Spinal cord (tissue), 10 donors: Measurements from ENCODE around the gene WIPF3. TPM values are rescaled to one million over a fixed set of nuclear protein-coding genes. Genes with fewer than 3 reads are reported as not detected.

ENCODE experiments used
- DNase-seq, 6 donors: peaks; one replicate each; pipeline versions ENCODE4 v3.0.0 to v3.0.0-alpha.2; 2013 to 2015; ENCODE audit warnings: low spot score in 6 of 6, low read depth in 4 of 6
- H3K27ac ChIP-seq: one replicate; pipeline ENCODE4 v1.5.1; 2013; ENCODE audit warnings: low read depth, low read length, control low read depth
- H3K27me3 ChIP-seq: one replicate; pipeline ENCODE4 v1.6.1; 2013; ENCODE audit warnings: low read length; ENCODE audit not compliant: control insufficient read depth, insufficient read depth
- H3K36me3 ChIP-seq: one replicate; pipeline ENCODE4 v1.6.1; 2013; ENCODE audit warnings: low read length; ENCODE audit not compliant: control insufficient read depth, insufficient read depth
- H3K4me1 ChIP-seq: one replicate; pipeline ENCODE4 v1.6.1; 2013; ENCODE audit warnings: low read length; ENCODE audit not compliant: control insufficient read depth, insufficient read depth
- H3K4me3 ChIP-seq: one replicate; pipeline ENCODE4 v1.5.1; 2013; ENCODE audit warnings: low read depth, low read length, control low read depth
- H3K9me3 ChIP-seq: one replicate; pipeline ENCODE4 v1.6.1; 2013; ENCODE audit warnings: low read length; ENCODE audit not compliant: control insufficient read depth, insufficient read depth
- WGBS: methylation state at CpG from one replicate; pipeline ENCODE4 v1.1.5; 2013; ENCODE audit warnings: missing lambda C conversion rate; ENCODE audit not compliant: insufficient coverage; 5-methylcytosine and 5-hydroxymethylcytosine counted together
- polyA plus RNA-seq, 2 donors: library from polyadenylated mRNA; unstranded; fragments of 120-200 nt; gene quantifications; one replicate each; pipeline ENCODE4 v1.2.1, GENCODE V29; 2013; ENCODE audit not compliant: insufficient read length in 2 of 2
- total RNA-seq, 2 donors: library from RNA; depleted of rRNA in 1 of 2; stranded (reverse); fragments of 120-200 nt in 1 of 2; fragments of >200 nt in 1 of 2; gene quantifications; one replicate each; pipeline versions ENCODE4 v1.2.3 to v1.2.4, GENCODE V29; 2013 to 2014
- donor health status: healthy.

WIPF3 gene
- total and polyA plus RNA-seq, 4 donors = 4.5 to 17.8 (median 11.1) TPM

DNA sequence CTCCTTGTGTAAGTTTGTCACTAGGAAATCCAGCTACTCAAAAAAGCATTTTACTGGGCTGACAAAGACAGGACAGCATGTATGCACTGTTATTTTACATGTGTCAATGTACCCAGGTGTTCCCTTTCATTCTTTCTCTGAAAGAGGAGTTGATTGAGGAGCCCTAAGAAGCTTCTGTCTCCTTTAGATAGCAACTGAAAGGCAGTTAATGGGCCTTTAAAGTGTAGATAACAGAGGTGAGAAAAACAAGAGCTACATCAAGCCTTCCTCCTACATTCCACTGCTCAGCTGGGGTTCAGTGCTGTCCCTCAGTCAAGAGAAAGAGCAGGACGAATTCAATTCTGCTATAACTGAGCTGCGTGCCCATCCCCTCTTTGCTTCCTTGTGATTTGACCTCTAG is 12.8 kb upstream of the WIPF3 start:
- Histone ChIP-seq H3K27me3 (no peaks in the 10 kb centered on the region), H3K36me3 (no peaks in the 10 kb centered on the region), H3K4me3 (no peak overlapping the region), H3K27ac (no peak overlapping the region), H3K4me1 (no peaks in the 10 kb centered on the region), H3K9me3 (no peaks in the 10 kb centered on the region)
- no CpG with 5 or more reads among the region's 2 CpGs for WGBS
- no peak for DNase-seq

DNA sequence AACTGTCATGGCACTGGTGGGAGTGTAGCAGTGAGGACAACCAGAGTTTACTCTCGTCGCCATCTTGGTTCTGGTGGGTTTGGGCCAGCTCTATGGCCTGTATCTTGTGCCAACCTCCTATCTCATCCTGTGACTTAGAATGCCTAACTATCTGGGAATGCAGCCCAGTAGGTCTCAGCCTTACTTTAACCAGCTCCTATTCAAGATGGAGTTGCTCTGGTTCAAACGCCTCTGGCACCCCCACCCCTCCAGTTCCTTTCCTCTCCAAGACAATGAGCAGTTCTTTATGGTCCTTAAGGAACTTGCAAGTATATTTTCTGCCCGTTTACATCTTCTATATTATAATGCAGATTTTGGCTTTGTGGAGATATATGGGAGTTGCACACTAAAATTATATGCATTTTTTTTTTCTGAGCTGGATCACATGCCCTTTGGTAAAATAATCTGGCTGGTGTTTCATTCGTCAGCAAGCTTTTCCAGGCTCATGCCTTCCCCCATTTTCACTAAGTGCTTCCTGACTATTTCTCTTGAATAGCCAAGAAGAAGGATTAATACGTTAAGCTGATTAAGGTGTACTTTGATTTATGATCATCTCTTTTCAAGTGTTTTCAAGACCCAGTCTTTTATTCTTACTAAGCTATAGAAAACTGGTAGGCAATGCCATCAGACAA is 11.2 kb upstream of the WIPF3 start:
- Histone ChIP-seq H3K4me3 (no peak overlapping the region), H3K36me3 (no peaks in the 10 kb centered on the region), H3K4me1 (no peaks in the 10 kb centered on the region), H3K9me3 (no peaks in the 10 kb centered on the region), H3K27me3 (no peaks in the 10 kb centered on the region), H3K27ac (no peak overlapping the region)
- DNase-seq = no peak
- WGBS = 86% methylated on average over 2 of the region's 6 CpGs

DNA sequence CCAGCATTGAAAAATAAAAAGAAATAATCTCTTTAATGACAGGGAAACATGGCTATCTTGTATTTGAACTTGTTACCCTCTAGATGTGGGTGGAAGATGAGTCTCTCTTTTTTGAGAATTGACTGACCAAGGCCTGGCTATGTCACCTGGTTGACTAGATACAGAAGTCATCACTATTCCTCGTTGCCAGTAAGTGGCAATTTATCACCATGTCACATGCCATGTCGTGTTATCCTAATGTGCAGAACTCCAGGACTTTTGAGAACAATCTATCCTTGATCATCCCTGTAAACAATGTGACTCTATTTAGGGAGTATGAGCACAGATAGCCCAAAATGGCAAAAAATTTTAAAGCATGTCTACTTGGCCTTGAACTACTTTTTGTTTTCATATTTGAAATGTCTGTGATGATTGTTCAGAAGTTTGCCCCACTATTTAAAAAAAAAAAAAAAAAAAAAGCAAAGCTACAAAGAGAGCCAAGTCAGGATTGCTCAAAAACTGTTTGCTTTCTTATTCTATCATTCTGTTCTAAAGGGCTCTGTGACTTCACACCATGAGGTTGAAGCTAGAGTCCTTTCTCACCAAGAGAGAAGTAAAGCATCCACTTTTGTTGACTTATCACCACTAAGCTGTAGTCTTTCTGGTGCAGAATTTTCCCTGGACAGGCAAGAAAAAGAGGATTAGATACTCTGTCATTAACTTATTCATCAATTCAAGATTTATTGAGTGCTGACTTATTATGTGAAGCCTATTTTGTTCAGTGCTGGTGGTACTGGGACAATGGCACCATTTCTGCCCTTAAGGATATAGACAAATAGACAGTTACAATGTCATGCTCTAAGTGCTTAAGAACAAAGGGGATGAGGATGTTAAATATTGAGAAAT is 10.4 kb upstream of the WIPF3 start:
- Histone ChIP-seq H3K27me3 (no peaks in the 10 kb centered on the region), H3K4me1 (no peaks in the 10 kb centered on the region), H3K9me3 (no peaks in the 10 kb centered on the region), H3K27ac (no peak overlapping the region), H3K4me3 (no peak overlapping the region), H3K36me3 (no peaks in the 10 kb centered on the region)
- no peak for DNase-seq
- 0% methylated on average over 1 of the region's 2 CpGs for WGBS

DNA sequence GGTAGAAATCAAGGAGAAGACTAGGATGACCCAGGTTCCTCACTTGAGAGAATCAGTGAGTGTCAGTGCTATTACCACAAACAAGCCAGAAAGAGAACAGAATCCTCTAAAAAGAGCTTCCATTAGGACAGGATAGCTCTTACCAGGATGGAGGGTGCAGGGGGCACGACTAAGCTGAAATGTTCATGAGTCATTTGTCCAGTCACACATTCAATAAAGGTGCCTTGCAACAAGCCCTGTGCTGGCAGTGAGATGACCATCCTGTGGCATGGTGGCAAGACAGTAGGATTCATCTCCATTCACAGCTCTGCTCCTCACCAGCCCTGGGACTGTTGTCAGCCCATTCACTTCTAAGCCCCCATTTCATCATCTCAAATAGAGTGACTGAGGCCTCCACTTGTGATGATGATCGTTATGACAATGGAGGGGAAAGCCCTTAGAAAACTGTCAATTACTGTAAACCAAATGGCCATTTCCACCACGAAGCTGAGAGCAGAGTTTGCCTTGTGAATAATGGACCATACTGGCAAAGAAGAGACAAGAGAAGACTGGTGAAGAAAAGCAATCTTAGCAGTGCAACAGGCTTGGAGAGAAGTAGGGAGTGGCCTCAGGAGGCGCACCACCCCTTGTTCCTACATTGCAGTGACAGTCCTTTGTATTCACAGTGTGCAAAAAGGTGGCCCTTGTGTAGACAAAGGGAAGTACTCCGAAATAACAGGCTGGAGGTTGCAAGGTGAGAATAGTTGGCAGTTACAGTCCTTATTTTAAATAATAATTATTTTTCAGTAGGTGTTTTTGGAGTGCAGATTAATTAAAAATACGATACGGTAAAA is 9.0 kb upstream of the WIPF3 start:
- no peaks in the 10 kb centered on the region for H3K27me3 ChIP-seq
- 83% methylated on average over 2 of the region's 7 CpGs for WGBS
- no peaks in the 10 kb centered on the region for H3K36me3 ChIP-seq
- no peaks in the 10 kb centered on the region for H3K4me1 ChIP-seq
- no peaks in the 10 kb centered on the region for H3K9me3 ChIP-seq
- no peak overlapping the region for H3K4me3 ChIP-seq
- no peak overlapping the region for H3K27ac ChIP-seq
- no peak for DNase-seq

DNA sequence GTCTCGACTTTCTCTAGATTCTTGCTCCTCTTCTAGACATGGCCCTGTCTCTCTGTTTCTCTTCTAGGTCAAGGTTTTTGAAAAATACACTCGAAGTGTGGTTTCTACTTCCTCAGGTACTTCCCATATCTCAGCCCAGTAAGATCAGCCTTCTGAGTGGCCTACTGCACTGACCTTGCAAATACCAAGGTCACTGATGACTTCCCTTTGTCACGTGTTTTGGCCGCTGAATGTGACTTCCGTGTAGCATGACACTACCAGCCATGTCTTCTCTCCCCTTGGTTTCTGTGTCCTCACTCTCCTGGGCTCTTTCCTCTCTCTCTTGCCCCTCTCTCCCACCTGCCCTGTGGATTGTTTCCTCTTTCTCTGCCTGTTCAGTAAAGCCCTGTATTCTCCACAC is 7.9 kb upstream of the WIPF3 start:
- Histone ChIP-seq H3K4me1 (no peaks in the 10 kb centered on the region), H3K27me3 (no peaks in the 10 kb centered on the region), H3K36me3 (no peaks in the 10 kb centered on the region), H3K4me3 (no peak overlapping the region), H3K9me3 (no peaks in the 10 kb centered on the region), H3K27ac (no peak overlapping the region)
- WGBS = 95% methylated on average over 5 of the region's 5 CpGs
- no peak for DNase-seq

DNA sequence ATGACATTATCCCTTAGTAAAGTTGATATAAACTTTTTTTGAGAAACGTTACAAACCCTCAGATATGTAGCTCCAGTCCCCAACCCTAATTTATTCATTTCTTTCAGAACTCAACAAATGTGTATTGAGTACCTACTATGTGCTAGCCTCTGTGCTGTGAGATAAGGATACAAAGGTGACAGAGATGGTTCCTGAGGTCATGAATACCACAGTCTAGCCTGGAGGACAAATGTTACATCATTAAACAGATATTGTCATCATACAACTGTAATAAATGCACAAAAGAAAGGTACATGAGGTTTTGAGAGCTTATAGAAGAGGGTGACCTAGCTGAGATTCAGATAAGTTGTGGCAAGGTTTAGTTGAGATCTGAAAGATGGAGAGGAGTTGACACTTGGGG is 4.4 kb upstream of the WIPF3 start:
- no CpG with 5 or more reads among the region's 1 CpG for WGBS
- DNase-seq = no peak
- no peaks in the 10 kb centered on the region for H3K9me3 ChIP-seq
- no peak overlapping the region for H3K27ac ChIP-seq
- peaks cover 9% of the 10 kb centered on the region for H3K4me1 ChIP-seq
- H3K27me3 ChIP-seq = peaks cover 3% of the 10 kb centered on the region
- no peaks in the 10 kb centered on the region for H3K36me3 ChIP-seq
- H3K4me3 ChIP-seq = no peak overlapping the region

DNA sequence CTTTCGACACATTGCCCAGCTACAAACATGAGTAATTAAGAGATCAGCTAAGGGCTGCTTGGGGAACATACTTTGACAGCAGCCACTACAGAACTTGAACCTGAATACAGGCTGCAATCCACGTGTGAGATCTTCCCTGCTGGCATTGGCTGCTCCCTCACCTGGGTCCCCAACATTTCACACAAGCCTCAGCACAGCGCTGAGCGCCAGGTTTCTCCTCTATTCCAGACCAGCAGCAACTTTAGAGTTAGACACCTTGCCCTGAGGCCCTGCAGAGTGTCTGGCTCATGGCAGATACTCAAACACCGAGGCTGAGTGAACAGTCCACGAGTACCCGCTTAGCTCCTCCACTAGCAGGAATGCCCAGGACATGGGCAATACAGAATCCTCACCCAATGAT is 1.3 kb upstream of the WIPF3 start:
- 88% methylated on average over 7 of the region's 7 CpGs for WGBS

DNA sequence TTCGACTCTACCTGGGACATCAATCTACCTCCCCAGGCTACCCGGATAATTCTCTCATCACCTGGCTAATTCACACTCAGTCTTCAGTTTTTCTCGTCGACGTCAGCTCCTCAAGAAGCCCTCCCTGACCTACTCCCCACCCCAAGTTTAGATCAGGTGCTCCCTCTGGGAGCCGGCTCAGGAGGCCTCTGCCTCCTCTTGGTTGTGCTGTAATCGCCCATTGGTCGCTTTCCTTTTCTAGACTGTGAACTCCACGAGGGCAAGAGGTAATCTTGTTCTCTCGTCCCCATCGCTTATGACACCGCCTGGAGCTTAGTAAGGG is 461 bp upstream of the WIPF3 start:
- peak in 1 of 6 donors; percentile 12 for DNase-seq
- Histone ChIP-seq H3K36me3 (no peaks in the 10 kb centered on the region), H3K4me1 (peaks cover 28% of the 10 kb centered on the region), H3K27me3 (peaks cover 3% of the 10 kb centered on the region), H3K27ac (no peak overlapping the region), H3K4me3 (no peak overlapping the region), H3K9me3 (no peaks in the 10 kb centered on the region)
- 63% methylated on average over 11 of the region's 12 CpGs for WGBS

More for the DNA sequence above, 1.3 kb upstream of the WIPF3 start:
- H3K27ac ChIP-seq = no peak overlapping the region
- H3K4me3 ChIP-seq = no peak overlapping the region
- H3K27me3 ChIP-seq = peaks cover 3% of the 10 kb centered on the region
- H3K4me1 ChIP-seq = peaks cover 25% of the 10 kb centered on the region
- no peaks in the 10 kb centered on the region for H3K36me3 ChIP-seq
- no peaks in the 10 kb centered on the region for H3K9me3 ChIP-seq
- DNase-seq = no peak

DNA sequence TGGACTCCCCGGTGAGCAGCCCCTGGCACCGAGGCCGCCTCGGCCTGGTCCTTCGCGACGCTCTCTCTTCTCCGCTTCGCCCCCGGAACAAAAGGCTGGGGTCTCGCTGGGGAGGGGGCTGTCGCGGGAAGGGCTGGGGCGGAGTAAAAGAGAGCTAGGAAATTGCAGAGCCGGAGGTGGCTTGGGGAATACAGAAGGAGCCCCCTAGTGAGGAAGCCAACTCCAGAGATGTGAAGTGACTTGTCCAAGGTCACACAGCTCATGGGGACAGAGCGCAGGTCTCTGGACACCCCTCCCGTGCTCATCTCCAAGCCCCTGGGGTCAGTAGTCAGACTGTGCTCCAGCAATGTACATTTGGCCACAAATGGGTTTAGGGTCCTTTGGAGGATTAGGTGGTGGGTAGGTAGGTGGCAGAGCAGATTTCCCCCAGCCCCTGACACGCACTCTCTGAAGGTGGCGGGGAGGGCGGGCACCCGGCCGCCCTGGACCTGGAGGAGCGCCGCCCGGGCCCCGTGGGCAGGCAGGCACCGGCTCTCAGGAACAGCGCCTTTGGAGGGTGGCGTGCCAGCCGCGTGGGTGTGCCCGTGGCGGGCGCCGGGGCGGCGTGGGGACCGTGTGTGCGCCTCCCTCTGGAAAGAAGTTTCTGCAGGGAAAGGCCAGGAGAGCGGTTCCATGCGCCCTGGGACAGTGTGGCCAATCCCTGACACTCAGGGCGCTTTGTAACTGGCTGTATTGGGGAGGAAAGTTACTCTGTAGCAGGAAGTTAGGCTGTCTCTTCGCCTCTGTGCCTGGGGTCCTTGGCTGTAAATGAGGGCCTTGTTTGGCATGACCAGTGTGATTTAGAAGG is 910 bp downstream of the WIPF3 start:
- DNase-seq = peak in 4 of 6 donors; percentile 12 to 64 (median 34)
- Histone ChIP-seq H3K27ac (no peak overlapping the region), H3K4me3 (peak overlapping the region; percentile 56), H3K36me3 (no peaks in the 10 kb centered on the region), H3K9me3 (no peaks in the 10 kb centered on the region), H3K27me3 (peaks cover 3% of the 10 kb centered on the region), H3K4me1 (peaks cover 28% of the 10 kb centered on the region)
- 2% methylated on average over 43 of the region's 43 CpGs for WGBS
